Measurements from ENCODE around the gene COL6A1. TPM values are rescaled to one million over a fixed set of nuclear protein-coding genes. Genes with fewer than 3 reads are reported as not detected.

COL6A1 gene
- polyA plus RNA-seq, 1 of the 3 experiments (the other 2 are of a cell fraction), result 107 TPM

DNA sequence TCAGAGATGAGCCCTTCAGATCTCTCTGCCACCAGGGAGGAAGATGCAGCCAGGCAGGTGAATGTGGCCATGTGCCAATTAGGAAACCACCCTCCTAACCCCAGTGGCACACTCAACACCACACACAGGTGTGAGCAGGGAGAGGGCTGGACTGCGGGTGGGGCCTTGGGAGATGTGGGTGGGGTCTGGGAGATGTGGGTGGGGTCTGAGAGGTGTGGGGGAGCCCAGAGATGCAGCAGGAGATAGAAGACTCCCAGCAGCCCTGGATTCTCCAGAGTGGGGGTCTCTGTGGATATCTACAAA is 43.2 kb upstream of the COL6A1 start:
- POLR2A ChIA-PET, result no interaction called here

More for the DNA sequence above, 43.2 kb upstream of the COL6A1 start:
- H3K36me3 ChIP-seq (replicated peaks in 1 of 2; ENCODE audit: control insufficient read depth in 1 of 2, insufficient read depth in 2 of 2, low read length in 1 of 2), result no peaks in the 10 kb centered on the region
- TF ChIP-seq, protein P1, sequence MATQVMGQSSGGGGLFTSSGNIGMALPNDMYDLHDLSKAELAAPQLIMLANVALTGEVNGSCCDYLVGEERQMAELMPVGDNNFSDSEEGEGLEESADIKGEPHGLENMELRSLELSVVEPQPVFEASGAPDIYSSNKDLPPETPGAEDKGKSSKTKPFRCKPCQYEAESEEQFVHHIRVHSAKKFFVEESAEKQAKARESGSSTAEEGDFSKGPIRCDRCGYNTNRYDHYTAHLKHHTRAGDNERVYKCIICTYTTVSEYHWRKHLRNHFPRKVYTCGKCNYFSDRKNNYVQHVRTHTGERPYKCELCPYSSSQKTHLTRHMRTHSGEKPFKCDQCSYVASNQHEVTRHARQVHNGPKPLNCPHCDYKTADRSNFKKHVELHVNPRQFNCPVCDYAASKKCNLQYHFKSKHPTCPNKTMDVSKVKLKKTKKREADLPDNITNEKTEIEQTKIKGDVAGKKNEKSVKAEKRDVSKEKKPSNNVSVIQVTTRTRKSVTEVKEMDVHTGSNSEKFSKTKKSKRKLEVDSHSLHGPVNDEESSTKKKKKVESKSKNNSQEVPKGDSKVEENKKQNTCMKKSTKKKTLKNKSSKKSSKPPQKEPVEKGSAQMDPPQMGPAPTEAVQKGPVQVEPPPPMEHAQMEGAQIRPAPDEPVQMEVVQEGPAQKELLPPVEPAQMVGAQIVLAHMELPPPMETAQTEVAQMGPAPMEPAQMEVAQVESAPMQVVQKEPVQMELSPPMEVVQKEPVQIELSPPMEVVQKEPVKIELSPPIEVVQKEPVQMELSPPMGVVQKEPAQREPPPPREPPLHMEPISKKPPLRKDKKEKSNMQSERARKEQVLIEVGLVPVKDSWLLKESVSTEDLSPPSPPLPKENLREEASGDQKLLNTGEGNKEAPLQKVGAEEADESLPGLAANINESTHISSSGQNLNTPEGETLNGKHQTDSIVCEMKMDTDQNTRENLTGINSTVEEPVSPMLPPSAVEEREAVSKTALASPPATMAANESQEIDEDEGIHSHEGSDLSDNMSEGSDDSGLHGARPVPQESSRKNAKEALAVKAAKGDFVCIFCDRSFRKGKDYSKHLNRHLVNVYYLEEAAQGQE (IDR thresholded peaks at IDR 0.05; ENCODE audit: low read depth, low read length), result no peak
- TF ChIP-seq ELF1 (IDR thresholded peaks at IDR 0.05) (no peak), JUND (IDR thresholded peaks at IDR 0.05) (no peak), CHD2 (IDR thresholded peaks at IDR 0.05; ENCODE audit: low read length, partially characterized antibody) (no peak), EZH2phosphoT487 (IDR thresholded peaks at IDR 0.05; ENCODE audit: borderline replicate concordance, low read depth) (no peak), FOXM1 (IDR thresholded peaks at IDR 0.05; ENCODE audit: low read depth) (no peak), YY1 (IDR thresholded peaks at IDR 0.05; ENCODE audit: low read depth) (no peak)
- TF ChIP-seq, protein P2, sequence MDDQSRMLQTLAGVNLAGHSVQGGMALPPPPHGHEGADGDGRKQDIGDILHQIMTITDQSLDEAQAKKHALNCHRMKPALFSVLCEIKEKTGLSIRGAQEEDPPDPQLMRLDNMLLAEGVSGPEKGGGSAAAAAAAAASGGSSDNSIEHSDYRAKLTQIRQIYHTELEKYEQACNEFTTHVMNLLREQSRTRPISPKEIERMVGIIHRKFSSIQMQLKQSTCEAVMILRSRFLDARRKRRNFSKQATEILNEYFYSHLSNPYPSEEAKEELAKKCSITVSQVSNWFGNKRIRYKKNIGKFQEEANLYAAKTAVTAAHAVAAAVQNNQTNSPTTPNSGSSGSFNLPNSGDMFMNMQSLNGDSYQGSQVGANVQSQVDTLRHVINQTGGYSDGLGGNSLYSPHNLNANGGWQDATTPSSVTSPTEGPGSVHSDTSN (IDR thresholded peaks at IDR 0.05), result no peak
- TF ChIP-seq, protein P3, sequence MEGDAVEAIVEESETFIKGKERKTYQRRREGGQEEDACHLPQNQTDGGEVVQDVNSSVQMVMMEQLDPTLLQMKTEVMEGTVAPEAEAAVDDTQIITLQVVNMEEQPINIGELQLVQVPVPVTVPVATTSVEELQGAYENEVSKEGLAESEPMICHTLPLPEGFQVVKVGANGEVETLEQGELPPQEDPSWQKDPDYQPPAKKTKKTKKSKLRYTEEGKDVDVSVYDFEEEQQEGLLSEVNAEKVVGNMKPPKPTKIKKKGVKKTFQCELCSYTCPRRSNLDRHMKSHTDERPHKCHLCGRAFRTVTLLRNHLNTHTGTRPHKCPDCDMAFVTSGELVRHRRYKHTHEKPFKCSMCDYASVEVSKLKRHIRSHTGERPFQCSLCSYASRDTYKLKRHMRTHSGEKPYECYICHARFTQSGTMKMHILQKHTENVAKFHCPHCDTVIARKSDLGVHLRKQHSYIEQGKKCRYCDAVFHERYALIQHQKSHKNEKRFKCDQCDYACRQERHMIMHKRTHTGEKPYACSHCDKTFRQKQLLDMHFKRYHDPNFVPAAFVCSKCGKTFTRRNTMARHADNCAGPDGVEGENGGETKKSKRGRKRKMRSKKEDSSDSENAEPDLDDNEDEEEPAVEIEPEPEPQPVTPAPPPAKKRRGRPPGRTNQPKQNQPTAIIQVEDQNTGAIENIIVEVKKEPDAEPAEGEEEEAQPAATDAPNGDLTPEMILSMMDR (IDR thresholded peaks at IDR 0.05), result no peak
- TF ChIP-seq, protein P4, sequence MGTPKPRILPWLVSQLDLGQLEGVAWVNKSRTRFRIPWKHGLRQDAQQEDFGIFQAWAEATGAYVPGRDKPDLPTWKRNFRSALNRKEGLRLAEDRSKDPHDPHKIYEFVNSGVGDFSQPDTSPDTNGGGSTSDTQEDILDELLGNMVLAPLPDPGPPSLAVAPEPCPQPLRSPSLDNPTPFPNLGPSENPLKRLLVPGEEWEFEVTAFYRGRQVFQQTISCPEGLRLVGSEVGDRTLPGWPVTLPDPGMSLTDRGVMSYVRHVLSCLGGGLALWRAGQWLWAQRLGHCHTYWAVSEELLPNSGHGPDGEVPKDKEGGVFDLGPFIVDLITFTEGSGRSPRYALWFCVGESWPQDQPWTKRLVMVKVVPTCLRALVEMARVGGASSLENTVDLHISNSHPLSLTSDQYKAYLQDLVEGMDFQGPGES (IDR thresholded peaks at IDR 0.05; ENCODE audit: low read depth, low read length), result no peak
- no peak overlapping the region for H3K9ac ChIP-seq
- DNase-seq, result peak; percentile 16
- 100% methylated on average over 1 of the region's 1 CpG for WGBS (ENCODE audit: low lambda C conversion rate)
- no peaks in the 10 kb centered on the region for H3K4me1 ChIP-seq (ENCODE audit: control insufficient read depth in 1 of 2, insufficient read depth in 2 of 2, low read depth in 1 of 2, low read length in 1 of 2)
- no peaks in the 10 kb centered on the region for H3K79me2 ChIP-seq (ENCODE audit: insufficient read depth)
- no peaks in the 10 kb centered on the region for H3K9me2 ChIP-seq
- no peak overlapping the region for H3K4me3 ChIP-seq (ENCODE audit: low read depth in 2 of 2, low read length in 1 of 2)
- 0 out of 2 replicates have a peak, but pooled peaks cover 5% of the 10 kb centered on the region for H3K9me3 ChIP-seq
- no peaks in the 10 kb centered on the region for H3K27me3 ChIP-seq (ENCODE audit: insufficient read depth)
- no peaks in the 10 kb centered on the region for H3F3A ChIP-seq (replicated peaks; ENCODE audit: insufficient read depth)
- H2AFZ ChIP-seq (ENCODE audit: low read depth), result no peak overlapping the region
- no peak overlapping the region for H3K27ac ChIP-seq (ENCODE audit: low read depth in 2 of 2, low read length in 1 of 2)
- H3K4me2 ChIP-seq, result no peak overlapping the region
- CTCF ChIA-PET, result interaction anchor here (2.1 kb wide), 1 partner anchor 32 kb away, joined by 6 read pairs; no protein-coding TSS in a partner anchor
- H4K20me1 ChIP-seq (ENCODE audit: insufficient read depth), result no peaks in the 10 kb centered on the region
